ENCODE data around the gene CHD3. TPM values are rescaled to one million over a fixed set of nuclear protein-coding genes. Genes with fewer than 3 reads are reported as not detected.

Gene CHD3
- total and polyA plus RNA-seq, 10 of the 15 experiments (the other 5 are each of a cell fraction or from before 2014, with no cell fraction given): 1.4 to 86.8 (median 39.1) TPM

DNA sequence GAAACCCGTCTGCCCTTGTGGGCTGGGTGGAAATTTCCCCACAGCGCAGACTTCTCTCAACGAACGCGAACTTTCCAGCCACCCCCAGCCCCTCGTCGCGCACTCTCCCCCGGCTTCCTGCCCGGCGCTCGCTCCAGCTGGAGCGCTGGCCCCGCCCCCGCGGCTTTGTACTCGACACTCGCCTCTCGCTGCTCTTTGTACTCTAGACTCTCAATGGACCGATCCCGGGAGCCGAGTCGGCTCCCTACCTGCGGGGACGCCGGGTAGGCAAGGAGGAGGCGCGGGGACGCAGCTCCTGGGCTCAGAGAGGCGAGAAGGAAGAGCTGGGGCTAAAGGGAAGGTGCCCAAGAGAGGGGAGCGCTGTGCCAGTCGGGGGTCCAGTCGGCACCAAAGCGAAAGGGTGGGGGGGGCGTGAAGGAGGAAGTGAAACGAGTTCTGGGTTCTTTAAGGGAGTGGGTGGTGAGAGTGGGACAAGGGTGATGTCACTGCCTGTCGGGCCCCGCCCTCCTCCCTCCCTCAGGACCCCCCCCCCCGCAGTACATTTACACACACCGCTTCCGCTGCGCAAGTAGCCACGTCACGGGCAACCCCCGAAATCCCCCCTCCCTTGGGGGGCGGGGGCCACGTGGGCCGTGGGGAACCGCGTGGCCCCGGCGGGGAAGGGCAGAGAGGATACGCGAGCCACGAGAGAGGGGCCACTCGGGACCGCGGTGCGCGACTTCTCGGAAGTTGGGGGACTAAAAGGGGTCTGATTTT, 44.9 kb upstream of the CHD3 start (continued):
- TF ChIP-seq, protein P1, sequence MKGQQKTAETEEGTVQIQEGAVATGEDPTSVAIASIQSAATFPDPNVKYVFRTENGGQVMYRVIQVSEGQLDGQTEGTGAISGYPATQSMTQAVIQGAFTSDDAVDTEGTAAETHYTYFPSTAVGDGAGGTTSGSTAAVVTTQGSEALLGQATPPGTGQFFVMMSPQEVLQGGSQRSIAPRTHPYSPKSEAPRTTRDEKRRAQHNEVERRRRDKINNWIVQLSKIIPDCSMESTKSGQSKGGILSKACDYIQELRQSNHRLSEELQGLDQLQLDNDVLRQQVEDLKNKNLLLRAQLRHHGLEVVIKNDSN (IDR thresholded peaks at IDR 0.05; ENCODE audit: borderline replicate concordance, extremely low read length, insufficient read depth, low read depth, low read length): peak; percentile 87
- TF ChIP-seq CHD4 (IDR thresholded peaks at IDR 0.05) (no peak), MXI1 (IDR thresholded peaks at IDR 0.05; ENCODE audit: low read depth, low read length) (peak; percentile 97), MTA2 (IDR thresholded peaks at IDR 0.05; ENCODE audit: low read depth) (peak; percentile 72), POLR2AphosphoS5 (IDR thresholded peaks at IDR 0.05; ENCODE audit: low read length) (no peak), EP300 (IDR thresholded peaks at IDR 0.05; ENCODE audit: borderline replicate concordance in 1 of 2, control insufficient read depth in 1 of 2, low read depth in 2 of 2, low read length in 2 of 2) (peak; percentile 7 to 55; a peak in 1 of 4 replicates), SPI1 (IDR thresholded peaks at IDR 0.05; ENCODE audit: borderline replicate concordance, insufficient read depth, low read depth, low read length) (peak; percentile 95), HCFC1 (IDR thresholded peaks at IDR 0.05; ENCODE audit: low read length) (no peak), PAX8 (IDR thresholded peaks at IDR 0.05) (no peak), ESRRA (IDR thresholded peaks at IDR 0.05; ENCODE audit: low read length) (no peak), RBBP5 (conservative IDR thresholded peaks at IDR 0.05) (no peak), ATF7 (IDR thresholded peaks at IDR 0.05; ENCODE audit: low read depth) (peak; percentile 95), MEF2B (IDR thresholded peaks at IDR 0.05; ENCODE audit: partially characterized antibody, poor library complexity, severe bottlenecking) (peak; percentile 88), HDGF (IDR thresholded peaks at IDR 0.05) (peak; percentile 51; the same call in 1 of the 2 replicates), FOXM1 (IDR thresholded peaks at IDR 0.05; ENCODE audit: low read depth, low read length) (no peak), CBFB (IDR thresholded peaks at IDR 0.05; ENCODE audit: low read depth) (peak; percentile 64; the same call in 1 of the 2 replicates), FOXK2 (IDR thresholded peaks at IDR 0.05) (no peak), EED (IDR thresholded peaks at IDR 0.05; ENCODE audit: low read depth) (peak; percentile 19; the same call in 1 of the 2 replicates), BHLHE40 (IDR thresholded peaks at IDR 0.05; ENCODE audit: borderline replicate concordance in 1 of 2, low read depth in 2 of 2, low read length in 1 of 2) (peak; percentile 65 to 68), HDAC2 (IDR thresholded peaks at IDR 0.05) (no peak), PML (IDR thresholded peaks at IDR 0.05; ENCODE audit: low read length) (no peak), SREBF1 (IDR thresholded peaks at IDR 0.05; ENCODE audit: low read length) (no peak)
- TF ChIP-seq, protein P2, sequence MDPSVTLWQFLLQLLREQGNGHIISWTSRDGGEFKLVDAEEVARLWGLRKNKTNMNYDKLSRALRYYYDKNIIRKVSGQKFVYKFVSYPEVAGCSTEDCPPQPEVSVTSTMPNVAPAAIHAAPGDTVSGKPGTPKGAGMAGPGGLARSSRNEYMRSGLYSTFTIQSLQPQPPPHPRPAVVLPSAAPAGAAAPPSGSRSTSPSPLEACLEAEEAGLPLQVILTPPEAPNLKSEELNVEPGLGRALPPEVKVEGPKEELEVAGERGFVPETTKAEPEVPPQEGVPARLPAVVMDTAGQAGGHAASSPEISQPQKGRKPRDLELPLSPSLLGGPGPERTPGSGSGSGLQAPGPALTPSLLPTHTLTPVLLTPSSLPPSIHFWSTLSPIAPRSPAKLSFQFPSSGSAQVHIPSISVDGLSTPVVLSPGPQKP (IDR thresholded peaks at IDR 0.05; ENCODE audit: low read depth, low read length): no peak
- TF ChIP-seq, protein P3, sequence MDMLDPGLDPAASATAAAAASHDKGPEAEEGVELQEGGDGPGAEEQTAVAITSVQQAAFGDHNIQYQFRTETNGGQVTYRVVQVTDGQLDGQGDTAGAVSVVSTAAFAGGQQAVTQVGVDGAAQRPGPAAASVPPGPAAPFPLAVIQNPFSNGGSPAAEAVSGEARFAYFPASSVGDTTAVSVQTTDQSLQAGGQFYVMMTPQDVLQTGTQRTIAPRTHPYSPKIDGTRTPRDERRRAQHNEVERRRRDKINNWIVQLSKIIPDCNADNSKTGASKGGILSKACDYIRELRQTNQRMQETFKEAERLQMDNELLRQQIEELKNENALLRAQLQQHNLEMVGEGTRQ (IDR thresholded peaks at IDR 0.05; ENCODE audit: borderline replicate concordance, low read depth, low read length): peak; percentile 55
- TF ChIP-seq, protein P4, sequence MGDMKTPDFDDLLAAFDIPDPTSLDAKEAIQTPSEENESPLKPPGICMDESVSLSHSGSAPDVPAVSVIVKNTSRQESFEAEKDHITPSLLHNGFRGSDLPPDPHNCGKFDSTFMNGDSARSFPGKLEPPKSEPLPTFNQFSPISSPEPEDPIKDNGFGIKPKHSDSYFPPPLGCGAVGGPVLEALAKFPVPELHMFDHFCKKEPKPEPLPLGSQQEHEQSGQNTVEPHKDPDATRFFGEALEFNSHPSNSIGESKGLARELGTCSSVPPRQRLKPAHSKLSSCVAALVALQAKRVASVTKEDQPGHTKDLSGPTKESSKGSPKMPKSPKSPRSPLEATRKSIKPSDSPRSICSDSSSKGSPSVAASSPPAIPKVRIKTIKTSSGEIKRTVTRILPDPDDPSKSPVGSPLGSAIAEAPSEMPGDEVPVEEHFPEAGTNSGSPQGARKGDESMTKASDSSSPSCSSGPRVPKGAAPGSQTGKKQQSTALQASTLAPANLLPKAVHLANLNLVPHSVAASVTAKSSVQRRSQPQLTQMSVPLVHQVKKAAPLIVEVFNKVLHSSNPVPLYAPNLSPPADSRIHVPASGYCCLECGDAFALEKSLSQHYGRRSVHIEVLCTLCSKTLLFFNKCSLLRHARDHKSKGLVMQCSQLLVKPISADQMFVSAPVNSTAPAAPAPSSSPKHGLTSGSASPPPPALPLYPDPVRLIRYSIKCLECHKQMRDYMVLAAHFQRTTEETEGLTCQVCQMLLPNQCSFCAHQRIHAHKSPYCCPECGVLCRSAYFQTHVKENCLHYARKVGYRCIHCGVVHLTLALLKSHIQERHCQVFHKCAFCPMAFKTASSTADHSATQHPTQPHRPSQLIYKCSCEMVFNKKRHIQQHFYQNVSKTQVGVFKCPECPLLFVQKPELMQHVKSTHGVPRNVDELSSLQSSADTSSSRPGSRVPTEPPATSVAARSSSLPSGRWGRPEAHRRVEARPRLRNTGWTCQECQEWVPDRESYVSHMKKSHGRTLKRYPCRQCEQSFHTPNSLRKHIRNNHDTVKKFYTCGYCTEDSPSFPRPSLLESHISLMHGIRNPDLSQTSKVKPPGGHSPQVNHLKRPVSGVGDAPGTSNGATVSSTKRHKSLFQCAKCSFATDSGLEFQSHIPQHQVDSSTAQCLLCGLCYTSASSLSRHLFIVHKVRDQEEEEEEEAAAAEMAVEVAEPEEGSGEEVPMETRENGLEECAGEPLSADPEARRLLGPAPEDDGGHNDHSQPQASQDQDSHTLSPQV (IDR thresholded peaks at IDR 0.05): no peak

All from GM12878 (cell line).